HS-27A (cell line): ENCODE data around the gene FXYD5.
A peak's percentile ranks its signal among the peaks of the same experiment; 100 is the strongest.

Source experiments
- DNase-seq: peaks from one replicate; pipeline ENCODE4 v3.0.0-alpha.2; 2012; ENCODE audit warnings: low read depth, missing footprints

FXYD5 gene, protein sequence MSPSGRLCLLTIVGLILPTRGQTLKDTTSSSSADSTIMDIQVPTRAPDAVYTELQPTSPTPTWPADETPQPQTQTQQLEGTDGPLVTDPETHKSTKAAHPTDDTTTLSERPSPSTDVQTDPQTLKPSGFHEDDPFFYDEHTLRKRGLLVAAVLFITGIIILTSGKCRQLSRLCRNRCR

DNA sequence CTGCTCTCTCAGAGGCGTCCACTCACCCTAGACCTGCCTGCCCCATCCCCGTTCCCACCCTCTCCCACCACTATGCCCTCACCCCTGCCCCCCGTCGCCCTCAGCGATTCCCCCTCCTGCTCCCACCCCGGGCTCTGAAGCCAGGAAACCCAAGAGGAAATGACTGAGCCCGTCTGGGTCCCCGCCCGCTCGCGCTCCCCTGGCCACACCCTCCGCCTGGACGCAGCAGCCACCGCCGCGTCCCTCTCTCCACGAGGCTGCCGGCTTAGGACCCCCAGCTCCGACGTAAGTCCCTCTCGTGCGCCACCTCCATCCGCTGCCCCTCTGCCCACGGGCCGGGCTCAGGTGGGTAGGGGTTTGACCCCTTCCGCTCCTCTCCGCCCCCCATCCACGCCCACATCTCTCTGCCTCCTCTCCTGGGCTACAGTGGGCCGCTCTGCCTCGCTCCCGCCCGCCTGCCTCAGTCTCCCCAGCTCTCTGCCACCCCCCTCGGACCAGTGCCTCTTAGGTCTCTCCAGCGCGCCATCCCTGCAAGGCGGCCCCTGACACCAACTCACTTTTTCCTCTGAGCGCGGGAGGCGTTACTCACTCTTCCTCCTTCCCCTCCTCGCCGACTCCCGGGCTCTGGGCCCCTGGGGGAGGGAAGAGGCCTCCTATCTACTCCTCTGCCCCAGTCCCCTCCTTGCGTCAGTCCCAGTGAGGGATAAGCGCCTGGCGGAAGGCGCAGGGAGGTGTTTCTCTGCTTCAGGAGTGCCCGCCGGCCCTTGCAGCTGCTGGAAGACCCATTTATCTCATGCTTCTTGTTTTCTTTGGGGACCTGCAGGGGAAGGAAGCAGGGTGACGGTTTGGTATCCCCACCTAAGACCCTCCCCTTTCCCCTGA, at the start of gene FXYD5:
FXYD5 (plus strand) TSS at position 211 of the 882 bp plus-strand sequence. CDS start 816 bp downstream, outside the sequence.
- DNase-seq = peak; percentile 66

DNA sequence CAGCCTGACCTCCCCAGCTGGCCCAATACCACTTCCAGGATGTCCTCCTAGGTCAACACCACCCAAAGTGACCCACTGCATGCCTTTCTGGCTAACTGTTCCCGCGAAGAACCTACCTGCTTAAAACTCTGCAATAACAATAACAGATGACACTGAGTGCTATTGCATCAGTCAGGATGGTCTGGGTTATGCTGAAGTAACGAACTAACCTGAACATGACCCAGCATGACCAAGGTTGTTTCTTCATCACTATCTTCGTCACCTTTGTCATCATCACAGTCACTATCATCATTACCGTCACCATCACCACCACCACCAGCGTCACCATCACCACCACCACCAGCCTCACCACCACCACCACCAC, 49.5 kb upstream of the FXYD5 start:
- no peak for DNase-seq

DNA sequence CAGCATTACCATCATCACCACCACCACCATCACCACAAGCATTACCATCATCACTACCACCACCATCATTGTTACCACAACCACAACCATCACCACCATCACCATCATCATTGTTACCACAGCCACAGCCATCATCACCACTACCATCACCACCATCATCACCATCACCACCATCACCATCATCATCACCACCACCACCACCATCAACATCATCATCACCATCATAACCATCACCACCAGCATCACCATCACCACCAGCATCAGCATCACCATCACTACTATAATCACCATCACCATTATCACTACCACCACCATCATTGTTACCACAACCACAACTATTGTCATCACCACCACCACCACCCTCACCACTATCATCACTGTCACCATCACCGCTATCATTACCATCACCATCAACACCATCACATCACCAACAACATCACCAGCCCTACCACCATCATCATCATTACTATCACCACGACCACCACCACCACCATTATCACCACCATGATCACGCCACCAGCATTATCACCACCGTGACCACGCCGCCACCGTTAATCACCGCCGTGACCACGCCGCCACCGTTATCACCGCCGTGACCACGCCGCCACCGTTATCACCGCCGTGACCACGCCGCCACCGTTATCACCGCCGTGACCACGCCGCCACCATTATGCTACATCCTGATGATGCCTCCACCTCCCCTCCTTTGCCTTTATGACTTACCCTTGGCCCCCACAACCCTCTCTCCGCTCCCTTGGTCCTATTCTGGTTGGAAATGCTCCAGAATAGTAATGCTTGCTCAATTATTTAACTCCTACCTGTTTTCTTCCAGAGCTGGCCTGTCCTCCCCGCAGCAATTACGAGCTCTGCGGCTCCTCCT, 48.9 kb upstream of the FXYD5 start:
- no peak for DNase-seq

DNA sequence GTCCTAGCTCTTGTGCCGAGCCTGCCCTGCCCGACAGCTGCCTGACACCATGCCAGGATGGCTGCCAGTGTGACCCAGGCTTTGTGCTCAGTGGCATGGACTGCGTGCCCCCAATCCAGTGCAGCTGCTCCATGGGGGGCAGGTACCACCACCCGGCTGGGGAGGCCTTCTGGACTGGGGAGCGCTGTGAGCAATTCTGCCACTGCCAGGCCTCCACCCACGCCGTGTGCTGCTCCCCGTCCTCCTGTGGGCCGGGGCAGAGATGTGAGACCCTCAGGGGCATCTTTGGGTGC, 48.3 kb upstream of the FXYD5 start:
- no peak for DNase-seq

DNA sequence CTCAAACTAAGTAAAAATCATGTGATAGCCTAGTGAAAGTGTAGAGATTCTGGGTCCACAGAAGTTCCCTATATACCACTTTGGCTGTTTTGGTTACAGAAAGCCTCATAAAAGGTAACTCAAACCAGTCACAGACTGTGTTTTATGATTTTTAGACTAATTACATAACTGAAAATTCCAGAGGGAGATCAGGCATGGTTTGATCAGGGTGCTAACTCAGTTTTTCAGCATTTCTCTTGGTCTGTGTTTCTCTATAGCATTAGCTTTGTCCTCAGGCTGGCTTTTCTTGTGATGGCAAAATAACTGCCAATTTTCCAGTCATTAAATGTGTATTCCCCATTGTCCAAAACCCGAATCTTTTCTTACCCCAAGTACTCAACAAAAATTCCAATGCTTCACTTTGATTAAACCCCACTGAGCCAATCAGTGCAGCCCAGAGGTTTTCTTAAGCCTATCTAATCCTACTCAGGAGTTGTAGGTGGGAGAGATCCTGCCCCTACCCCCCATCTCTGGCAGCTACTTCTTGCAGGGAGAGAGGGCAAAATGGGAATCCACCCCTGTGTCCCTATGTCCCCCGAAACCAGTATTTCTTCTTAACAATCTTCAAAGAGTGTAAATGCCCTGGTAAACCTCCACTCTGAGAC, 47.5 kb upstream of the FXYD5 start:
- no peak for DNase-seq

DNA sequence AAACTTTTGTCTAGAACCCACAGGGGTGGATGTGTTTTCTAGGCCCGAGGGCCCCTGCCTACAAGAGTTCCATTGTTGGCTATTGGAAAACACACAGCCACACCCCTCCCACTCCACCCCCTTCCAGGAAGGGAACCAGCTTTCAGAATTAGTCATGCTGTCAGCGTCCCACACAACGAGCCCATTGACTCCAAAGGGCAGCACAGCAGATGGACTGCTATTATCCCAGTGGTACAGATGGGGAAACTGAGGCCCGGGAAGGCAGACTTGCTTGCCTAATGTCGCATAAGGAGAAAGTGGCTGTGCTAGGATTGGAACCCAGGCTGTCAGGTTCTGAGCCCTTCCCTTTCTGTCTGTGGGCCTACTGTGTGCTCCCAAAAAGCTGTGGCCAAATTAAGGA, 47.0 kb upstream of the FXYD5 start:
- no peak for DNase-seq

DNA sequence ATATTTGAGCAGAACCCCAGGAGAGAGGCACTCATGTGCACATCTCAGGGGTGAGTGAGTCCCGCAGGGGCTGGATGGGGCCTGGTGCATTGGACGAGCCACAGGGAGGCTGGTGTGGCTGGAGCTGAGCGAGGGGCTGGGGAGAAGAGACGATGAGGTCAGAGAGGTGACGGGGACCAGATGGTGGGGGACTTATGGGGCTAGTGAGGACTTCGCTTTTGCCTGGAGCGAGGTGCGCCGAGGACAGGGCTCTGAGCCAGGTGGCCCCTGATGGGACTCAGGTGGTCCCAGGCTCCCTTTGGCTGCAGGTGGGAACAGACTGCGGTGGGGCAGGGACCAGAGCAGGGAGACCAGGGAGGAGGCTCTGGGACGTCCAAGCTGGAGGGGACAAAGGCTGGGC, 45.8 kb upstream of the FXYD5 start:
- no peak for DNase-seq

DNA sequence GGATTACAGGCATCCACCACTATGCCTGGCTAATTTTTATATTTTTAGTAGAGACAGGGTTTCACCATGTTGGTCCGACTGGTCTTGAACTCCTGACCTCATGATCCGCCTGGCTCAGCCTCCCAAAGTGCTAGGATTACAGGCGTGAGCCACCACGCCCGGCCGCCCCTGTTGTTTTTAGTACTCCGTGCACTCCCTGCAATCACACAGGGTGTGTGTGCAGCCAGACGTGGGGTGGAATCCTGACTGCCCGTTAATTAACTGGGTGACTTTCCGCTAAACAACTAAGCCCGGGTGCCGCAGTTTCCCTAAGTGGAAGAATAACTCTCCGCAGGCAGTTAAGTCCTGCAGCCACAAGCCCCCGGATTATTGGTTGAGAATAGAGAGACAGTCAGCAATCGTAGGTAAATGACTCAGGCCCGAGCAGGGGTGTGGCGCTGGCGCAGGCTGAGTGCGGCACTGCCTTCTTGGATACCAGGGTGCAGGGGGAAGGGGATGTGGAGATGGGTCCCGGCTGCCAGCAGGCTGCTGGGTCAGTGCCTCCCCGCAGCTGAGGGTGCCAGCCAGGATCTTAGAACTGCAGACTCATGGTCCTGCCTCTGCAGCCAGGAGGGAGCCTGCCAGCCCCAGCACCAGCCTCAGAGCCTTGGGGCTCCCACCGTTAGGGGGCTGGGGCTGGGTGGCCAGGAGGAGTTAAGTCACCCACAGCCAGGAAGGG, 45.0 kb upstream of the FXYD5 start:
- no peak for DNase-seq

DNA sequence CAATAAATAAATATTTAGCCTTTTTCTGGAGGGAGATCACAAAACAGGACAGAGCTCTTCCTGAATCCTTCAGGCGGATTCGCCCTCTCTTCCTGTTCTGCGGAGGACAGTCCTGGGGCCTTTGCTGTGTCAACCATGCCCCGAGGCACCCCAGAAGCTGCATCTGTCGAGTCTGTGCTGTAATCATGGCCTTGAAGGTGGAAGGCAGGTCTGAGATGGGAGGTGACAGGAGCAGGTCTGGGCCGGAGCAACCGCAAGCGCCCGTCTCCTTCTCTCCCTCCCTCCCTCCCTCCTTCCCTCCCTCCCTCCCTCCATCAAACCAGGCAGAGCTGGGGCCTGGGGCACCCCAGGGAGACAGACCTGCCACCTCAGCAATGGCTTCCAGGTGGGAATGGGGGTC, 43.6 kb upstream of the FXYD5 start:
- no peak for DNase-seq

DNA sequence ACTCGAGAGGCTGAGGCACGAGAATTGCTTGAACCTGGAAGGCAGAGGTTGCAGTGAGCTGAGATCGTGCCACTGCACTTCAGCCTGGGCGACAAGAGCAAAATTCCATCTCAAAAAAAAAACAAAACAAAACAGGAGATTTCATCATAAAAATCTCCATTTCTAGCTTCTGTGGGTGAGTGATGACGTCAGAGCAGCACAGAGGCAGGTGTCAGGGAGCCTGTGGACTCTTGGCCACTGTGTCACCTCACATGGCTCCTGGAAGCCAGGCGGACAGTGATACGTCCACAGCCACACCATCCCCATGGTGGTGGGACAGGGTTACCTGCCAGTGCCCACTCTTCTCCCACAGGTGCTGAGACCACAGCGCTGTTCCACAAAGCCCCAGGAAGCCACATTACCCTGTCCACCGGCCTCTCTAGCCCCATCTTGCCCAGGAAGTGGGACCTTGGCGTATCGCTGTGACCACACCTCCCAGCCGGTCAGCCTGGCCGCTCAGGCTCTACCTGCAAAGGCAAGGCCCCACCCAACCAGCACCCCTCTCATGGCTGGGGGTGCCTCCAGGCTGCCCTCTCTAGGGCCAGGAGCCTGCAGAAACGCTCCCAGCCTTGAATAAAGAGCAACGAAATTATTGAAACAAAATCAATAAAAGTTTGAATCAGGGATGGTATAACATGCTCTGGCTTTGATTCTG, 41.4 kb upstream of the FXYD5 start:
- DNase-seq = no peak

DNA sequence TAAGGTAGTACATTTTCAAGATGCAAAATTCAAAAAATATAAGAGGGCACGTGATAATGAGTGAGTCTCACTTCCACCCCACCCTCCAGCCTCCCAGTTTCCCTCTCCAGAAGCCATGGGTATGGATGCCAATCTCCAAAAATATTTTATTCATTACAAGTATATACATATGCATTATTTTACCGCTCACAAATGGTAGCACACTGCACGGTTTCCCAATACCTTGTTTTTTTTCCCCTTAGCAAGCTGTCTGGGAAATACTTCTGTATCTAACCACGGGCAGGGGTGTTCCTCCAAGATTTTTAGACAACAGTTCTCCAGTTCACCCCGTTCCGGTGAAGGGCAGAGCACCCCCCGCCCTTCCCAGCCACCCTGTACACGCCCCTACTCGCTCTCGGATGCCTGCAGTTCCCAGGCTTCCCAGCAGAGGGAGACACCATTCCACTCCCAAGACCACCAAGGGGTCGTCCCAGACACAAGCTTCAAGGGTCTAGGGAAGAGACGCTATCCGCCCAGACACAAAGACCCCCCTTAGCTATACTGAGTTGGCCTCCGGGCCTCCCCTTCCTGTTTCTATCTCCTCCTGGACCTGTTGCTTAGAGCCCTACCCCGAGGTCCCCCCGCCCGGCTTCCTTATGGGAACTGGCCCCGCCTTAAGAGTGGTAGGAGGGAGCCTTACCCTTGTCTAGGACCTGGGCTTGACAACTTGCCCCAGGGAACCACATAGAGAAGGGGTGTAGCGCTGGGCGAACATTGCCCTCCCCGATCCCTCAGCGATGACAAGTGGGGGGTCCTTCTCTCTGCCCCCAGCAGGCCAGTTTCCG, 40.0 kb upstream of the FXYD5 start:
- DNase-seq = peak; percentile 62

DNA sequence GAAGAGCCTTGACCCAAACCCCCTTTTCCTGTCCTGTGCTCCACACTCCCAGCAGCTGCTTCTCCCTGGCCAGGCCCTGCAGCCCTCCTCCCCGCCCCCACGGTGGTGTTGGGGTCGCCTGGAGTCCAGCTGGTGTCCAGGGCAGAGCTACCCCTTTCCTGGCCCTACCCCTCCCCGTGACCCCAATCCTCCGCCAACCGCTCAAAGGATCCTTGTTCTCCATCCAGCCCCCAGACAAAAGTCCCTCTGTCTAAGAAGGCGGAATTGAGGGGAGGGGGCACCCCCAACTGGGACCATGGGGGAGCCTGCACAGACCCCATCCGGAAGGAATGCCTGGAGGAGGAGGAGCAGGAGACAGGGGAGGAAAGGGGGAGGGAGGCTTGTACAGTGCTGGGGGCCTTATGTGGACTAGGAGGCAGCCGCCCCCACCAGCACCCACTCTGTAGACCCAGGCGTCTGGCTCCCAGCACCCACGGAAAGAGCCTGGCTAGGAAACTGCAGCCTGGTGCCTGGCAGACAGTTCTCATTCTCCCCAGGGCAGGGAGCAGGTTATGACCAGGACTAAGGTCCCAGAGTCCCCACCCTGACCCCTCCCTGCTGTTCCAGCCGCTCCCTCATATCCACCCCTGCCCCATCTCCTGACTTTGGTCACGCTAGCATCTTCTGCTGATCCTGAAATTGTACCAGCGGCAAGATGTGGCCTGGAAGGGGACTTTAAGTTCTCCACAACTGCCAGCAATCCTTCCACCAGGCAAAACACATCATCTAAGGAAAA, 39.2 kb upstream of the FXYD5 start, which contains the start of gene FXYD3:
FXYD3 (plus strand) TSS at position 647 of the 775 bp plus-strand sequence. CDS start 3,554 bp downstream, outside the sequence.
- no peak for DNase-seq

DNA sequence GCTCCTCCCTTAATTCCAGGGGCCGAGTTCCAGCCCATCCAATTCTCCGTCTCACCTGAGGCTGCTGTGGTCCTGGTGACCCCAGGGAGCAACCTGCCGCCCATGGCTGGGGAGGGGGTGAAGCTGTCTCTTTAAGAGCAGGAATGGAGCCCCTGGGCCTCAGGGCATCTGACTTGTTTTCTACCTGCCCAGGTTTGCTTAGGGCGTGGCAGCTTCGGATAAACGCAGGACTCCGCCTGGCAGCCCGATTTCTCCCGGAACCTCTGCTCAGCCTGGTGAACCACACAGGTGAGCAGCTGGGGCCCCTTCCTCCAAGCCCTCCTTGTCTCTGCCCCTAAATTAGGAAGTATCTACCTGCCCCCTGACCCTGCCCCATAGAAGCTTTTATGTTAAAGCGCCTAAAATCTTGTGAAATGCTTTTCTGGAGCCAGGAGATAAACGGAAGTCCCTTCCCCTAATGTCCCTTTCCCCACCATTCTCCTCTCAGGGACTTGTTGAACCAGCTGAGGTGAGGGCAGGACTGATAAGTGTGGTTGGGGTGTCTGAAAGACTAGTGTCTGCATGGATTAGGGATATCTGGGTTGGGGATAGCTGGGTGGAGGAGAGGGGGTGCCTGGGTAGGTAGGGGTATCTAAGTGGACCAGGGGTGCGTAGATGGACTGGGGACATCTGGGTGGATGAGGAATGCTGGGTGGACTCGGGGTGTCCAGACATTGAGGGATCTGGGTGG, 38.3 kb upstream of the FXYD5 start:
- DNase-seq = no peak

DNA sequence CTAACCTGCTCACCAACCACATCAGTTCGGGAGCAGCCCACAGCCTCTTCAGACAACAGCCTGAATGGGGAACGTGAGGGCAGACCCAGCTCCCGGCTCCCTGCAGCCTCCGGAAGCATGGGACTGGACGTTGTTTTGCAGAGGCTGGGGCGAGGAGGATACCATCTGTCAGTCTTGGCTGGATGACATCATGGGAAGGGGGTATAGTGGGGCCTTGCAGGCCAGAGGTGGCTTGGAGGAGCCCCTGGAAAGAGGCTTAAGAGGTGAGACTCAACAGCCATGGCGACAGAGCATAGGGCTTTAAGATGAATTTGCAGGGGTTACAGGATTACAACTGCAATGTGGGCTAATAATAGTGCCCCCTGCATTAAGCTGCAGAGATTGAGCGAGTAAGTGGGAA, 37.4 kb upstream of the FXYD5 start:
- no peak for DNase-seq

DNA sequence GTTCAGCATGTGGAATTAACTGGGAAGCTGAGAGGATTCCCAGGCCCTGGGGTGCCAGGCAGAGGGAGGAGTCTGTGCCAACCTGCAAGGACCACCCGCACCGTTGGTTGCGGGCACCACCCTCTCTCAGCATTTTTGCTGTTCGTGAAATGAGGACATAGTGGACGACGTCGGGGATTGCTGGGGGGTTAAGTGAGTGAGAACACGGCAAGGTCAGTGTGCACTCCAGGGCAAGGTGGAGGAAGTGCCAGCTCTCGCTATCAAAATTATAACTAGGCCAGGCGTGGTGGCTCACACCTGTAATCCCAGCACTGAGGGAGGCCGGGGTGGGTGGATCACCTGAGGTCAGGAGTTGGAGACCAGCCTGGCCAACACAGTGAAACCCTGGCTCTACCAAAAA, 36.7 kb upstream of the FXYD5 start:
- DNase-seq = no peak

DNA sequence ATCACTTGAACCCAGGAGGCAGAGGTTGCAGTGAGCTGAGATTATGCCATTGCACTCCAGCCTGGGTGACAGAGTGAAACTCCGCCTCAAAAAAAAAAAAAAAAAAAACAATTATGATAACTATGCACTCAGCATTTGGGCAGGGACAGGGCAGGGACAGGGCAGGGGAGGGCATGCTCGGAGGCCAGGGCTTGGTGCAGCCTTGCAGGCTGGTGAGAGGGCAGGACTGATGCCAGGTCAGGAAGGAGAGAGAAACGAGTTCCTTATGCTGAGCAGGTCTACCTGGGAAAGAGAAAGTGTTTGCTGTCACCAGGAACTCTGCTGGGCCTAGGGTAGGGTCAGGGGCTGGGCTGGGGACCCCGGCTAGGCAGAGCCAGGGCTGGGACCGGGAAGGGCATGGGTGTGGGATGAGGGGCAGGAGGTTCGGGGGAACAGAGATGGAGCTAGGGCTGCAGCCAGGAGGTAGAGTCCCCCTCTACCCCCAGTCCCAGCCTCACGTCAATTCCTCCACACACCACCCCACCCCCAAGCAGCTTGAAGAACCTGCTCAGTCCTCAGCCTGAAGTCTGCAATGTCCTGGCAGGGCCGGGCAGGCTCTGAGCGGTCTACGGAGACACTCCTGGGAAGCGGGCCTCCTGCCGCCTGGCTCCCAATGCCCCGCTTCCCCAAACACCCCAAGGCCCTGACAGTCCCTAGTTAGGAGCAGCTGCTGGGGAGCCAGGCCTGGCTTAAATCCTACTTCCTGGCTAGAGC, 36.1 kb upstream of the FXYD5 start:
- no peak for DNase-seq

DNA sequence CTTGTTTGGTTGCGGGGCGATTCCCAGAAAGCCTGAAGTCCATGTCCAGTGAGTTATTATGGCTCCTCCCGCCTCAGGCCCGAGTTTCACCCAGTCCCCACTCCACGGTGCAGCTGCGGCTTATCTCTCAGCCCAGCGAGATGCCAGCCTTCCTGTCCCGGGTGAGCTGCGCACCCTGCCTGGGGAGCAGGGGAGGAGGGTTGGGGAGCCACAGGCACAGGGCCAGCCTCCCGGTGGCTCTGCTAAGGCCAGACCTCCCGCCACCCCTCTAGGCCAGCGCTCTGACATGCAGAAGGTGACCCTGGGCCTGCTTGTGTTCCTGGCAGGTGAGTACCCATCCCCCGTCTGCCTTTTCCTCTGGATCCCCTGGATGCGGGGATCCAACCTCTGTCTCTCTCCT, 35.4 kb upstream of the FXYD5 start:
- no peak for DNase-seq

DNA sequence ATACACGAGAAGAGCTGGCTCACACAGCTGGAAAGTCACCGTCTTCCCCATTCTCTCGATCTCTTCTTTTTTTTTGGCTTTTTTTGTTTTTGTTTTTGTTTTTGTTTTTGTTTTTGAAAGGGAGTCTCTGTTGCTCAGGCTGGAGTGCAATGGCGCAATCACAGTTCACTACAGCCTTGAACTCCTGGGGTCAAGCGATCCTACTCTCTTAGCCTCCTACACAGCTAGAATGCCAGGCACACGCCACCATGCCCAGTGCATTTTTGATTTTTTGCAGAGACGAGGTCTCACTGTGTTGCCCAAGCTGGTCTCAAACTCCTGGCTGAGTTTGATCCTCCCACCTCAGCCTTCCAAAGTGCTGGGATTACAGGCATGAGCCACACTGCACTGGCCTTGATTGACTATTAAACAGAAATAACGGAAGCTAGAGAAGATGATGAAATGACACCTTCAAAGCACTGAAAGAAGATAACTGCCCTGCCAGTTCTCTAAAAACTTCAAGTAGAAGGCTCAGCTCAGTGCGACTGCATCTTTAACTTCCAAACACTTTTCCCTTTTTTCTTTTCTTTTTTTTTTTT, 34.9 kb upstream of the FXYD5 start:
- DNase-seq = no peak
